22Rv1 (cell line): ENCODE results near the gene CHCHD4.

Experiments
- CTCF ChIP-seq: fragments of 450-650 bp; IDR thresholded peaks from 2 replicates; pipeline ENCODE4 v1.5.1; 2017; ENCODE audit warnings: mild to moderate bottlenecking
- ZFX ChIP-seq: fragments of 450-650 bp; IDR thresholded peaks from 2 replicates; pipeline ENCODE4 v1.6.1; 2017; ENCODE audit warnings: antibody characterized with exemption, borderline replicate concordance

GRCh38 chr3:14129296-14129695 is 4.6 kb upstream of the CHCHD4 start:
- TF ChIP-seq CTCF (no peak), ZFX (no peak)
